C4-2B (cell line): ENCODE results near the gene NOS3.

Source experiments
- CTCF ChIP-seq: fragments of 450-650 bp; conservative IDR thresholded peaks from 2 replicates; pipeline ENCODE4 v1.5.1; 2017; ENCODE audit warnings: mild to moderate bottlenecking
- ZFX ChIP-seq: fragments of 450-650 bp; IDR thresholded peaks from 2 replicates; pipeline ENCODE4 v1.6.1; 2017

- TF ChIP-seq CTCF = no peak
- TF ChIP-seq ZFX = no peak
Observed at GRCh38 chr7:151057506-151057988, 66.7 kb downstream of the NOS3 start, which contains the start of gene CDK5.
